ENCODE data around the gene ENKUR.
"Not testable (repeated sequence)": the region's sequence is repeated elsewhere in the genome, so short reads cannot be mapped to it uniquely, and the experiment has no call there.

GRCh38 chr10:25011591-25011990, 4.4 kb downstream of the ENKUR start:
- not testable (repeated sequence) for TF ChIP-seq TAF1 (IDR thresholded peaks at IDR 0.05; ENCODE audit: borderline replicate concordance, low read depth, low read length); POLR2A (IDR thresholded peaks at IDR 0.05; ENCODE audit: low read depth, low read length)

Measured in GM12892 (cell line).